ENCODE measurements around the gene SEMA4G.

Gene SEMA4G

GRCh38 chr10:101015582-101015973, 46.3 kb downstream of the SEMA4G start:
- H3K4me3 Mint-ChIP-seq: no peak overlapping the region
- peaks cover 20% of the 10 kb centered on the region for H3K4me1 Mint-ChIP-seq (ENCODE audit: low read depth)
- no peaks in the 10 kb centered on the region for H3K36me3 Mint-ChIP-seq
- peaks cover 20% of the 10 kb centered on the region for H3K27me3 Mint-ChIP-seq
- H3K27ac Mint-ChIP-seq: no peak overlapping the region
- no peaks in the 10 kb centered on the region for H3K9me3 Mint-ChIP-seq (ENCODE audit: low read depth)

DNA sequence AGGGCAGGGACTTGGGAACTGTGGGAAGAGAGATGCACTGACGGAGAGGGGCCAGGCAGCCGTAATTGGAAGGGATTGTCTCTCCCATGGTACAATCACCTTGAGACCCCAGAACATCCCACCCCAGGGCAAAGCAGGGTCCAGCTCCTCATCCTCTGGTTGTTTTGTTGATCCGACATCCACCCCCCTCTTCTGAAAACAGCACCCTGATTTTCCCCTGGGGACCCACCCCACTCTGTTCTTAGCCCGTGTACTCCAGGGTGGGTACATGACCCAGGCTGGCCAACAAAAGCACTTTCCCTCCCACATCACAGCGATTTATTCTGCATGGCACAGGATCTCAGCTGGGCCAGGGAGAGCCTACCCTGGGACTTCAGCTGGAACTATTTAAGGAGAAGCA, 47.5 kb downstream of the SEMA4G start:
- H3K4me1 Mint-ChIP-seq (ENCODE audit: low read depth): peaks cover 20% of the 10 kb centered on the region
- H3K27me3 Mint-ChIP-seq: peaks cover 24% of the 10 kb centered on the region
- H3K9me3 Mint-ChIP-seq (ENCODE audit: low read depth): no peaks in the 10 kb centered on the region
- H3K27ac Mint-ChIP-seq: no peak overlapping the region
- no peaks in the 10 kb centered on the region for H3K36me3 Mint-ChIP-seq
- no peak overlapping the region for H3K4me3 Mint-ChIP-seq

- H3K4me3 Mint-ChIP-seq: no peak overlapping the region
- no peaks in the 10 kb centered on the region for H3K9me3 Mint-ChIP-seq (ENCODE audit: low read depth)
- peaks cover 24% of the 10 kb centered on the region for H3K27me3 Mint-ChIP-seq
- H3K27ac Mint-ChIP-seq: no peak overlapping the region
- peaks cover 13% of the 10 kb centered on the region for H3K4me1 Mint-ChIP-seq (ENCODE audit: low read depth)
- H3K36me3 Mint-ChIP-seq: no peaks in the 10 kb centered on the region
Observed at GRCh38 chr10:101018118-101018599, 48.9 kb downstream of the SEMA4G start.

GRCh38 chr10:101018600-101019439, 49.5 kb downstream of the SEMA4G start:
- H3K4me3 Mint-ChIP-seq: no peak overlapping the region
- H3K4me1 Mint-ChIP-seq (ENCODE audit: low read depth): peaks cover 11% of the 10 kb centered on the region
- no peaks in the 10 kb centered on the region for H3K36me3 Mint-ChIP-seq
- peaks cover 24% of the 10 kb centered on the region for H3K27me3 Mint-ChIP-seq
- no peak overlapping the region for H3K27ac Mint-ChIP-seq
- no peaks in the 10 kb centered on the region for H3K9me3 Mint-ChIP-seq (ENCODE audit: low read depth)
